ENCODE results near the gene MRPS27.

GRCh38 chr5:72203251-72203845, 116.7 kb downstream of the MRPS27 start:
- TF ChIP-seq POLR2A (IDR thresholded peaks at IDR 0.05) (no peak), CTCF (IDR thresholded peaks at IDR 0.05) (no peak), EP300 (IDR thresholded peaks at IDR 0.05) (no peak)
